HL-60 (cell line): ENCODE results near the gene TYRP1.

Experiments used
- DNase-seq, 2 experiments: peaks; one replicate each; pipeline ENCODE4 v3.0.0-alpha.2; 2010 to 2020; ENCODE audit warnings: low read depth in 1 of 2, low spot score in 1 of 2
- H3K27ac ChIP-seq: fragments of 250-450 bp; sonication (Bioruptor Pico); replicated peaks from 2 replicates; pipeline ENCODE4 v1.5.1; 2020; ENCODE audit warnings: mild to moderate bottlenecking, moderate library complexity
- H3K27me3 ChIP-seq: fragments of 250-450 bp; sonication (Bioruptor Pico); 2 replicates; pipeline ENCODE4 v1.5.1; 2021; ENCODE audit warnings: mild to moderate bottlenecking, moderate library complexity; ENCODE audit not compliant: insufficient read depth, poor library complexity, severe bottlenecking
- H3K4me3 ChIP-seq: replicated peaks from 2 replicates; pipeline ENCODE4 v1.5.1; 2011; ENCODE audit warnings: mild to moderate bottlenecking, control low read depth, low read length; ENCODE audit not compliant: insufficient read depth
- GABPA ChIP-seq: IDR thresholded peaks from 2 replicates; pipeline ENCODE4 v1.6.1; 2012; ENCODE audit warnings: low read depth
- POLR2AphosphoS5 ChIP-seq: IDR thresholded peaks from 2 replicates; pipeline ENCODE4 v1.6.1; 2012; ENCODE audit warnings: low read depth
- SPI1 ChIP-seq: IDR thresholded peaks from 2 replicates; pipeline ENCODE4 v1.6.1; 2012; ENCODE audit warnings: low read depth, mild to moderate bottlenecking, borderline replicate concordance
- long read RNA-seq: library from polyadenylated mRNA; unstranded; transcript quantifications from one replicate; pipeline ENCODE4 v2.0.0, GENCODE V29; 2020
- TF ChIP-seq, protein P1 (sequence below): IDR thresholded peaks from 2 replicates; pipeline ENCODE4 v1.6.1; 2012; ENCODE audit warnings: low read depth; ENCODE audit not compliant: insufficient replicate concordance
- TF ChIP-seq, protein P2 (sequence below): IDR thresholded peaks from one replicate; pipeline ENCODE4 v1.5.1; 2011; ENCODE audit warnings: low read length, control low read depth, inconsistent platforms; ENCODE audit not compliant: insufficient read depth

Gene TYRP1, protein sequence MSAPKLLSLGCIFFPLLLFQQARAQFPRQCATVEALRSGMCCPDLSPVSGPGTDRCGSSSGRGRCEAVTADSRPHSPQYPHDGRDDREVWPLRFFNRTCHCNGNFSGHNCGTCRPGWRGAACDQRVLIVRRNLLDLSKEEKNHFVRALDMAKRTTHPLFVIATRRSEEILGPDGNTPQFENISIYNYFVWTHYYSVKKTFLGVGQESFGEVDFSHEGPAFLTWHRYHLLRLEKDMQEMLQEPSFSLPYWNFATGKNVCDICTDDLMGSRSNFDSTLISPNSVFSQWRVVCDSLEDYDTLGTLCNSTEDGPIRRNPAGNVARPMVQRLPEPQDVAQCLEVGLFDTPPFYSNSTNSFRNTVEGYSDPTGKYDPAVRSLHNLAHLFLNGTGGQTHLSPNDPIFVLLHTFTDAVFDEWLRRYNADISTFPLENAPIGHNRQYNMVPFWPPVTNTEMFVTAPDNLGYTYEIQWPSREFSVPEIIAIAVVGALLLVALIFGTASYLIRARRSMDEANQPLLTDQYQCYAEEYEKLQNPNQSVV
- long read RNA-seq = 0 reads

DNA sequence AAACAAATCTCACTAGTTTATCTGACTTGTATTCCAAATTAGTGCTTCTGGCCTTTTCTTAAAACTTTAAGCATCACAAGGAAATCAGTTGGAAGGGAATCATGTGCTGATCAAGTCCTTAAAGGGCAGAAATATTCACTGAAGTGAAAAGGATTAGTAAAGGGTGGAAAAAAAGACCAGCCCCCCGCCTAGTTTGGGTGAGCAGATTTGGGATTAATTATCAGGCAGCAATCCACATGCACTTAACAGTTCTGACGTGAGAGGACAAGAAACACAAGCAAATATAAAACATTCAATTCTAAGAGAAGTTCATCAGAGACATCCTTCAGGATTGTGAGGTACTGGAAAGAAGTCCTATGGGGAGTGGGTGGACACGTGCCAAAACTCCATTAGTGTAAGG lies at the start of gene TYRP1:
Gene TYRP1, plus strand, starts transcription at position 245 of the 400 bp plus-strand sequence. CDS start 612 bp downstream, outside the sequence.
- DNase-seq = no peak
- no peak within 1 kb of the TSS for H3K27ac ChIP-seq
- no peaks in the 10 kb centered on the region for H3K27me3 ChIP-seq
- TF ChIP-seq, protein P1, sequence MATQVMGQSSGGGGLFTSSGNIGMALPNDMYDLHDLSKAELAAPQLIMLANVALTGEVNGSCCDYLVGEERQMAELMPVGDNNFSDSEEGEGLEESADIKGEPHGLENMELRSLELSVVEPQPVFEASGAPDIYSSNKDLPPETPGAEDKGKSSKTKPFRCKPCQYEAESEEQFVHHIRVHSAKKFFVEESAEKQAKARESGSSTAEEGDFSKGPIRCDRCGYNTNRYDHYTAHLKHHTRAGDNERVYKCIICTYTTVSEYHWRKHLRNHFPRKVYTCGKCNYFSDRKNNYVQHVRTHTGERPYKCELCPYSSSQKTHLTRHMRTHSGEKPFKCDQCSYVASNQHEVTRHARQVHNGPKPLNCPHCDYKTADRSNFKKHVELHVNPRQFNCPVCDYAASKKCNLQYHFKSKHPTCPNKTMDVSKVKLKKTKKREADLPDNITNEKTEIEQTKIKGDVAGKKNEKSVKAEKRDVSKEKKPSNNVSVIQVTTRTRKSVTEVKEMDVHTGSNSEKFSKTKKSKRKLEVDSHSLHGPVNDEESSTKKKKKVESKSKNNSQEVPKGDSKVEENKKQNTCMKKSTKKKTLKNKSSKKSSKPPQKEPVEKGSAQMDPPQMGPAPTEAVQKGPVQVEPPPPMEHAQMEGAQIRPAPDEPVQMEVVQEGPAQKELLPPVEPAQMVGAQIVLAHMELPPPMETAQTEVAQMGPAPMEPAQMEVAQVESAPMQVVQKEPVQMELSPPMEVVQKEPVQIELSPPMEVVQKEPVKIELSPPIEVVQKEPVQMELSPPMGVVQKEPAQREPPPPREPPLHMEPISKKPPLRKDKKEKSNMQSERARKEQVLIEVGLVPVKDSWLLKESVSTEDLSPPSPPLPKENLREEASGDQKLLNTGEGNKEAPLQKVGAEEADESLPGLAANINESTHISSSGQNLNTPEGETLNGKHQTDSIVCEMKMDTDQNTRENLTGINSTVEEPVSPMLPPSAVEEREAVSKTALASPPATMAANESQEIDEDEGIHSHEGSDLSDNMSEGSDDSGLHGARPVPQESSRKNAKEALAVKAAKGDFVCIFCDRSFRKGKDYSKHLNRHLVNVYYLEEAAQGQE = no peak
- TF ChIP-seq, protein P2, sequence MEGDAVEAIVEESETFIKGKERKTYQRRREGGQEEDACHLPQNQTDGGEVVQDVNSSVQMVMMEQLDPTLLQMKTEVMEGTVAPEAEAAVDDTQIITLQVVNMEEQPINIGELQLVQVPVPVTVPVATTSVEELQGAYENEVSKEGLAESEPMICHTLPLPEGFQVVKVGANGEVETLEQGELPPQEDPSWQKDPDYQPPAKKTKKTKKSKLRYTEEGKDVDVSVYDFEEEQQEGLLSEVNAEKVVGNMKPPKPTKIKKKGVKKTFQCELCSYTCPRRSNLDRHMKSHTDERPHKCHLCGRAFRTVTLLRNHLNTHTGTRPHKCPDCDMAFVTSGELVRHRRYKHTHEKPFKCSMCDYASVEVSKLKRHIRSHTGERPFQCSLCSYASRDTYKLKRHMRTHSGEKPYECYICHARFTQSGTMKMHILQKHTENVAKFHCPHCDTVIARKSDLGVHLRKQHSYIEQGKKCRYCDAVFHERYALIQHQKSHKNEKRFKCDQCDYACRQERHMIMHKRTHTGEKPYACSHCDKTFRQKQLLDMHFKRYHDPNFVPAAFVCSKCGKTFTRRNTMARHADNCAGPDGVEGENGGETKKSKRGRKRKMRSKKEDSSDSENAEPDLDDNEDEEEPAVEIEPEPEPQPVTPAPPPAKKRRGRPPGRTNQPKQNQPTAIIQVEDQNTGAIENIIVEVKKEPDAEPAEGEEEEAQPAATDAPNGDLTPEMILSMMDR = no peak
- TF ChIP-seq POLR2AphosphoS5 (no peak), SPI1 (no peak), GABPA (no peak)
- no peak within 1 kb of the TSS for H3K4me3 ChIP-seq

DNA sequence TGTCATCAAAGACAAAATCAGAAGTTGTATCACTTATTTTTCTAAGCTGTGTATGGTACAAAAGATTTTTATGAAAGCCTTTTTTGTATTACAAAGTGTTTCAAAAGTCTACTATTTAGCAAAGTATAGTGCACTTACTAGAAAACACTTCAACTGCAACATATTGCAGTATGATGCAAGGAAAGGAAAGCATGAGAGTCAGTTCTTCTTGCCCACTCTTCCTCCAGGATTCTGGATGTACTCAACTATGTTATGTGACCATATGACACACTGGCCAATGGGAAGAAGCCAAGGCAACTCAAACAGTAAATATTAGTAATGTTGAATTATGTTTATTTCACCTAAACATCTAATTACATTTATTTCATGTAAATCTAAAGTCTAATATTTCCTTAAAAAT lies 49.5 kb upstream of the TYRP1 start:
- Histone ChIP-seq H3K4me3 (no peak overlapping the region), H3K27ac (no peak overlapping the region), H3K27me3 (no peaks in the 10 kb centered on the region)
- TF ChIP-seq, protein P2 = no peak
- TF ChIP-seq SPI1 = no peak
- TF ChIP-seq, protein P1 = no peak
- TF ChIP-seq POLR2AphosphoS5 = no peak
- no peak for TF ChIP-seq GABPA
- DNase-seq = no peak

DNA sequence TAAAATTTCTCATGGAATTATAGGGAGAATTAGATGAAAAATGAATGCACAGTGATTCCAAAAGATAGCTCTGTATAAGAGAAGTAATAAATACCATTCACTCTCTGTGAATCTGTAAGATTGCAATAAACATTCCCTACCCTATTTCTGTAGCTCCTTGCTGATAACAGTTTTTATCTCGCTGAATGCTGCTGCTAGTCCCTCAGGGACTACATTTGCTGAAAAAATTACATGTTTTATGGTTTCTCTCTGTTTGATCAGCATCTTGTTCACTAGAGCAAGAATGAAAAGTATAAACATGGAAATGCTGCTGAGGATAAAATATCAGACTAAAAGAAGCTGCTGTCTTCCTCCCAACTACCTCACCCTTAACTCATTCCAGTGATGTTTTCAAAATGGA lies 44.3 kb upstream of the TYRP1 start:
- Histone ChIP-seq H3K4me3 (no peak overlapping the region), H3K27me3 (no peaks in the 10 kb centered on the region), H3K27ac (no peak overlapping the region)
- no peak for DNase-seq
- TF ChIP-seq SPI1 (no peak), GABPA (no peak), POLR2AphosphoS5 (no peak)
- TF ChIP-seq, protein P1 = no peak
- TF ChIP-seq, protein P2 = no peak
